HG03175 (cell line): ENCODE data around the gene LMX1B.

Experiments
- ATAC-seq: cut with Tn5 transposase; IDR thresholded peaks from one replicate; pipeline ENCODE4 v1.9.1; 2021; ENCODE audit warnings: mild to moderate bottlenecking, moderate library complexity; ENCODE audit not compliant: unreplicated experiment

The LMX1B gene

GRCh38 chr9:126604059-126605055 is 9.4 kb upstream of the LMX1B start:
- no peak for ATAC-seq

DNA sequence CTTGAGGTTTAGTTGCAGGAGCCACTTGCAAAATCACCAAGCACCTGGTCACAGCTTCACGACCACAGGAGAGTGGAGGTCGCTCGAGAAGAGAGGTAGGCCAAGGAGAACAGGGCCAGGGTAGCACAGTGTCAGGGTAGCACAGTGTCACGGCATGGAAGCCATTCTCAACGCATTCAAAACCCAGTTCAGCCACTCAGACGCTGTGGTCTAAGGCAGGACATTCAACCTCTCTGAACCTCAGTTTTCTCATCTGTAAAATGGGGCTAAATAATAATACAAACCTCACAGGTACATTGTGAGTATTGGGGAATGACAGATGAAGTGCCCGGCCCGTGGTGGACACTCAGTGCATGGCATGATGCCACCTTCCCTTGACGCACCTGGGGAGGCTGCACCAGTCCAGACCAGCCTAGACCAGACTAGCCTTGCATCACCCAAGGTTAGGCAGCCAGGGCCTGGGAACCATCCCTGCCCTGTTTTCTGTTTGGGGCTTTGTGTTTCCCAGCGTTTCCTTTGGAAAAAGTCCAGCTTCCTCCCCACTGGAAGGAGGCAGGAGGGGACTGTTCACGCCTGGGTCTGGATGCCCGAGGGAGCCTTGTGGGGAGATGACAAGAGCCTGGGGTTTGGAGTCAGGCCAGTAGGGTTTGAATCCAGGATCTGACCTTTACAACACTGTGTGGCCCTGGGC is 7.8 kb upstream of the LMX1B start:
- no peak for ATAC-seq

DNA sequence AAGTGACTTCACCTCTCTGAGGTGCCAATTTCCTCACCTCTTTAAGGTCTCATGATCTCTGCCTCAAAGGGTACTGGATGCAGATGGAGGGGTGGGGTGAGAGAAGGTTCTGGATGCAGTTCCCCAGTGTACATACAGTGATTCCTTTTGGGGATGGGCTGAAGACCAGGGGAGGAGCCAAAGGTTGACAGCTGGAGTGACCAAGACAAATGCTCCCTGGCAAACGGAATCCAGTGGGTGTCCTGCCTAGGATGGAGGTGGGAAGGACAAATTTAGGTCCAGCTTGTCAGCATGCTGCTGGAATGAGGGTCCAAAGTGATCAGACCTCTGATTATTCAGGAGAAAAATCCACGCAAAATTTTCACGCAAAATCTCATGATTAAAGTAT is 7.3 kb upstream of the LMX1B start:
- ATAC-seq = no peak

GRCh38 chr9:126607086-126607485 is 6.6 kb upstream of the LMX1B start:
- ATAC-seq = no peak

DNA sequence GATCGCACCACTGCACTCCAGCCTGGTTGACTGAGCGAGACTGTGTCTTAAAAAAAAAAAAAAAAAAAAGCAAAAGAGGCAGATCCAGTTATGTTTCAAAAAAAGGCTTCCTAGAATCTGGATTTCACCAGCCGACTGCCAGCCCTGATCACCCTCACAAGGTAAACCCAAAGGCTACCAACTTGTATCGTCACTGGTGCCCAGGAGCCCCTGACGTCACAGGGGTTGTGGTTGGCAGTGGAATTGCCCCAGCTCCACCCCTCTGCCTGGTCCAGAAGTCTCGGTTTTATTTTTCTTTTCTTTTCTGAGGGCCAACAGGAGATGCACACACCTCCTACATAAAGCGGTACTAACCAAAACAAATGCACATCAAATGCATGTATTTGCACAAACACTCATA is 6.0 kb upstream of the LMX1B start:
- ATAC-seq = no peak

- ATAC-seq = no peak
These were observed 5.2 kb upstream of the LMX1B start for GRCh38 chr9:126608551-126608950.

GRCh38 chr9:126609191-126609590 is 4.5 kb upstream of the LMX1B start:
- ATAC-seq = no peak

- ATAC-seq = no peak
These were observed 3.9 kb upstream of the LMX1B start for GRCh38 chr9:126609711-126610388.

DNA sequence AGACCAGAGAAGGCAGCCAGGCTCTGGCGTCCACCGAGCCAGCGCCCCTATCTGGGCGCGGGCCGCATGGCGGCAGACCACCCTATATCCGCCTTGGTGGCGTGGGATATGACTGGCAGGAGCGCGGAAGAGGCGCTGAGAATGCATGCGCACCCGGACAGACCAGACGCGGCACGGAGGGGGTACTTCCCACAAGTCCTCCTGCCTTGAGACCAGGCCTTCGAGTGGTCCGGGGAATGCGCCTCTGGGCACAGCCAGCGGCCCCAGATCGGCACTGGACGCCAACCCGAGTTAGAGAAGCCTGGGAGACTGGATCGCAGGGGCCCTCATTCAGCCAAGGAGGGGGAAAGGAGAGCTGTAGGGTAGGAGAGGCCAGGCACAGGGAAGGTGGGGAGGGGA is 2.5 kb upstream of the LMX1B start:
- ATAC-seq = no peak

- ATAC-seq = no peak
These were observed 2.0 kb upstream of the LMX1B start for GRCh38 chr9:126611592-126612325.

DNA sequence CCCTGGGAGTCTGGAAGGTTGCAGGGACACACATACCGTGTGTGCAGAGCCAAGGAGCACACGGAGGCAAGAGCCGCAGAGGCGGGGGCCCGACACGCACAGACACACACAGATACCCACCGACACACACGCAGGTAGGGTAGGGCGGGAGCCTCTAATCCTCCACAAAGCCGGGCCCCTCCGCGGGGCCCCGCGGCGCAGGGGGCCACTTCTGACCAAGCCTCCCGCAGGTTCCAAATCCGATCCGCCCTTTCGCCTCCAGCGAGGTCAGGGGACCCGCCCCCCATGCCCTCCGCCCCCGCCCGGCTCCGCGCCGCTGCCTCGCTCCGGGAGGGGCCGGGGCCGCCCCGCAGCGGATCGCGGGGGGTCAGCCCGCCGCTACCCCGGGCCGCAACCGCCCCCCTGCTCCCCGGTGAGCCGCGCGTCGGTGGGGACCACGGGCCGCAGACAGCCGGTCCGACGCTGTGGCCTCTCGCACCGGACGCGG is 1.4 kb upstream of the LMX1B start:
- no peak for ATAC-seq

DNA sequence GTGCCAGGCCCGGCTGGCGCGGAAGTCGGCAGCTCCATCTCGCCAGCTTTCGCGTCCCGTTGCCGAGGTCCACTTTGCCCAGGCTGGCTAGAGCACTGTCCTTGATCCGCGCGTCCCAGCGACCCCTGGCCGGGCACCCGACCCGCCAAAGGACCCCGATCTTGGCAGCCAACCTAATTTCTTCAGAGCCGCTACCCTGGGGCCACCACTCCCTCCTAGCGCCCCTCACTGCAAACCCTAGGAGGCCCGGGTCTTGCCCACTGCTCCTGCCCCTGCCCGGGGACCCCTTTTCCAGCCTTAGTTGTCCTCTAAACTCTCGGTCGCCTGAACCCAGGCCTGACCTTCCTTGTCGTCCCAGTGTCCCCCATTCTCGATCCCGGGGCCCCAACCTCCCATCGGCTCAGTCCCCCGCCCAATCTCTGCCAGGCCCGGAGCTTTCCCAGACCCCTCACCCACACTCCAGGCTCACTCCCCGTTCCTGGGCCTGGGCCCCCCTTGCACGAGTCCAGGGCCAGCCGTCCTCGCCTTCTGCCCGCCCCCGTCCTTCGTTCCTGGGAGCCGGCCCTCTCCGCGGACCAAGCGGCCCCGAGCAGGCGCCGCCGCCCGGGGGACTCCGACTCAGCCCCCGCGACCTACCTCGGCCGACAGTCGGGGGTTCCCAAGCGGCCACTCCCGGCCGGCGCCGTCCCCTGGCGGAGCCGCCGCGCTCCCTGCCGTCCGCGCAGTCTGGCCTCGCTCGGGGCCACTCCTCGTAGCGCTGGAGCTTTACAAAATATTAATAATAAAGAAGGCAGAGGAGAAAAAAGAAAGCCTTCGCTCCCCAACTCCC is 701 bp upstream of the LMX1B start:
- ATAC-seq = no peak

GRCh38 chr9:126614088-126614454 is 343 bp downstream of the LMX1B start:
- ATAC-seq = no peak

GRCh38 chr9:126614455-126615244 is 922 bp downstream of the LMX1B start:
- no peak for ATAC-seq

DNA sequence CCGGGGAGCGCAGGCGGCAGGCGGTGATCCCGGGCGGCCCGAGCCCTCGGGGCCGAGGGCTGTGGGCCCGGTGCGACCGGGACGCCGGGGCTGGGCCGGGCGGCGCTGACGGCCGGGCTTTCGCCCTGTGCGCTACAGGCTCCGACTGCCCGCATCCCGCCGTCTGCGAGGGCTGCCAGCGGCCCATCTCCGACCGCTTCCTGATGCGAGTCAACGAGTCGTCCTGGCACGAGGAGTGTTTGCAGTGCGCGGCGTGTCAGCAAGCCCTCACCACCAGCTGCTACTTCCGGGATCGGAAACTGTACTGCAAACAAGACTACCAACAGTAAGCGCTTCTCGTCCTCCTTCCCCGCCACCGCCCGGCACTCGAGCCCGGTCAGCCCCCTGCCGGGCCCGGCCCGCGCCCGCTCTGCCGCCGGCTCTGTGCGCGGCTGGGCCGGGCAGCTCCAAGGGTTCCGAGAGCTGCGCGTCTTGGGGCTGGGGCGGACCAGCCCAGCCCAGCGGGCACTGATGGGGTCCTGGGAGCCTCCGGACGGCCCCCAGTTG is 1.6 kb downstream of the LMX1B start:
- ATAC-seq = no peak

DNA sequence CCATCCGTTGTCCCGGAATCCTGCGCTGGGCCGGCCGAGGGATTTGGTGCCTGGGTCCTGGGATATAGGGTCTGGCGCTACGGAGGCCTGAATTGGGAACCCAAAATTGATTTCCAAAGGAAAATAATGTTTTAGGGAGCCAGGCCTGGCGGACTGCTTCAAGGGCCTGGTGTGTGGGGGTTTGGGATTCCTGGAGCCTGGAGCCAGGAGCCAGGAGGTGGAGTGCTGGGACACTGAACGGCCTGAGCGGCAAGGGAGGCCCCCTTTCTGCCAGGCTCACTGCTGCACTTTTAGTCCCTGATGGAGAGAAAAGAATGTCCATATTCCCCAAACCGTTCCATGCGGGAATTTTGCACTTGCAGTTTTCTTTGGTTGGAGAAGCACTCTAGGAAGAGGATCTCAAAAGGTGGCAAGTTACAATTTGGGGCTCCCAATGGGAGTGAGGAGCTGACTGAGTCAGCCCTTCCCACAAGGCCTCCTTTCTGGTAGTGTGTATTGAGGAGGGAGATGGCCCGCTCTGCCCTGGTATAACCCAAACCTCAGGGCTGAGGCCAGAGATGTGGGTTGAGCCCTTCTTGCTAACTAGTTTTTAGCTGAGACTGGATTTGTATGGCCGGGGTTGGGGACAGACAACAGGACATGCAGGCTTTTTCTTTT is 2.2 kb downstream of the LMX1B start:
- no peak for ATAC-seq

GRCh38 chr9:126616521-126616976 is 2.8 kb downstream of the LMX1B start:
- no peak for ATAC-seq
